ENCODE results near the gene HEBP1. TPM values are rescaled to one million over a fixed set of nuclear protein-coding genes. Genes with fewer than 3 reads are reported as not detected.

The HEBP1 gene
- total and polyA plus RNA-seq, 7 donors, result 32.1 to 85.8 (median 44.9) TPM

DNA sequence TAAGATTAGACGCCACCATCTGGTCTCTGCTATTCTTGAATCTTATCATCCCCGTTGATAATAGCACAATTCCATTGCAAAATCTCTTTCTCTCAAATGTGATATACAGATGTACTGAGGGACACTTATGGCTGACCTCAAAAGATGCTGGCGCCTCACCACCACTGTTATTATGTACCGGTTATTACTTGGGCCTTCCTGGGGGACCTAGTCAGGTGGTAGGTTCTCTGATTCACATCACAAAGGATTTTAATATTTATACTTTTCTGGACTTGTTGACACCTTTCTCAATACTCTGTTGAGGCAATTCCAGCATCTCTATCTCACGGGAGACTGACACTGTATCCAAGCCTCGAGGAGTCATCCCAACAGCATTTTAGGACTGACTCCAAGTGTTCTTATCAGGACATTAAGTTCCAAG, 22.8 kb upstream of the HEBP1 start:
- H3K4me3 ChIP-seq, result no peak overlapping the region
- H3K36me3 ChIP-seq, result no peaks in the 10 kb centered on the region
- intact Hi-C loops (cut with DNase I), result loop anchor here (5.0 kb wide), 1 partner anchor 189 kb away; no protein-coding TSS in a partner anchor
- TF ChIP-seq POLR2A (IDR thresholded peaks at IDR 0.05) (no peak), POLR2AphosphoS5 (IDR thresholded peaks at IDR 0.05) (no peak), EP300 (IDR thresholded peaks at IDR 0.05) (no peak)
- TF ChIP-seq, protein P1, sequence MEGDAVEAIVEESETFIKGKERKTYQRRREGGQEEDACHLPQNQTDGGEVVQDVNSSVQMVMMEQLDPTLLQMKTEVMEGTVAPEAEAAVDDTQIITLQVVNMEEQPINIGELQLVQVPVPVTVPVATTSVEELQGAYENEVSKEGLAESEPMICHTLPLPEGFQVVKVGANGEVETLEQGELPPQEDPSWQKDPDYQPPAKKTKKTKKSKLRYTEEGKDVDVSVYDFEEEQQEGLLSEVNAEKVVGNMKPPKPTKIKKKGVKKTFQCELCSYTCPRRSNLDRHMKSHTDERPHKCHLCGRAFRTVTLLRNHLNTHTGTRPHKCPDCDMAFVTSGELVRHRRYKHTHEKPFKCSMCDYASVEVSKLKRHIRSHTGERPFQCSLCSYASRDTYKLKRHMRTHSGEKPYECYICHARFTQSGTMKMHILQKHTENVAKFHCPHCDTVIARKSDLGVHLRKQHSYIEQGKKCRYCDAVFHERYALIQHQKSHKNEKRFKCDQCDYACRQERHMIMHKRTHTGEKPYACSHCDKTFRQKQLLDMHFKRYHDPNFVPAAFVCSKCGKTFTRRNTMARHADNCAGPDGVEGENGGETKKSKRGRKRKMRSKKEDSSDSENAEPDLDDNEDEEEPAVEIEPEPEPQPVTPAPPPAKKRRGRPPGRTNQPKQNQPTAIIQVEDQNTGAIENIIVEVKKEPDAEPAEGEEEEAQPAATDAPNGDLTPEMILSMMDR (IDR thresholded peaks at IDR 0.05), result no peak
- DNase-seq, result no peak
- no peak overlapping the region for H3K27ac ChIP-seq
- H3K9me3 ChIP-seq, result no peaks in the 10 kb centered on the region
- WGBS, 2 donors, result 87% methylated on average over 6 of the region's 6 CpGs
- H3K27me3 ChIP-seq, result no peaks in the 10 kb centered on the region
- H3K4me1 ChIP-seq, result peaks cover 0 to 13% (median 3%) of the 10 kb centered on the region in 4 donors

- 93% methylated on average over 6 of the region's 6 CpGs for WGBS, 2 donors
- Histone ChIP-seq H3K27ac (no peak overlapping the region), H3K4me1 (no peaks in the 10 kb centered on the region), H3K36me3 (no peaks in the 10 kb centered on the region), H3K27me3 (no peaks in the 10 kb centered on the region), H3K4me3 (no peak overlapping the region), H3K9me3 (no peaks in the 10 kb centered on the region)
- TF ChIP-seq EP300 (IDR thresholded peaks at IDR 0.05) (no peak), POLR2AphosphoS5 (IDR thresholded peaks at IDR 0.05) (no peak), POLR2A (IDR thresholded peaks at IDR 0.05) (no peak)
- TF ChIP-seq, protein P1 (IDR thresholded peaks at IDR 0.05), result no peak
- intact Hi-C loops (cut with DNase I), result no loop called here
- DNase-seq, result no peak
Measured at GRCh38 chr12:13011098-13011497, 11.0 kb upstream of the HEBP1 start.

DNA sequence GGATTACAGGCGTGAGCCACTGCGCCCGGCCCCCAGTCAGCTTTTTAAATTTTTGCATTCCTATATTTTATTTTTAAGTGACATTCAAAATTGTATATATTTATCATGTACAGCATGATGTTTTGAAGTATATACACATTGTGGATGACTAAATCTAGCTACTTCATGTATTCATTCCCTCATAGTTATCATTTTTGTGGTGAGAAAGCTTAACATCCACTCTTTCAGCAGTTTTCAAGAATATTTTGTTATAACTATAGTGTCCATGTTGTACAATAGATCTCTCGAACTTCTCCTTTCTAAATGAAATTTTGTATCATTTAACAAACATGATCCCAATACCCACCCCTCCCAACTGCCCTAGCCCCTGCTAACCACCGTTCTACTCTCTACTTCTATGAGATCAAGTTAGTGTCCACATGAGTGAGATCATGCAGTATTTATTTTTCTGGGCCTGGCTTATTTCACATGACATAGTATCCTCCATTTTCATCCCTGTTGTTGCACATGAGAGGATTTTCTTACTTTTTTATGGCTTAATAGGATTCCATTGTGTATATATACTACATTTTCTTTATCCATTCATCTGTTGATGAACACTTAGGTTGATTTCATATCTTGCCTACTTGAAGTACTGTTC, 8.8 kb upstream of the HEBP1 start:
- Histone ChIP-seq H3K27me3 (no peaks in the 10 kb centered on the region), H3K9me3 (no peaks in the 10 kb centered on the region), H3K36me3 (no peaks in the 10 kb centered on the region), H3K27ac (no peak overlapping the region), H3K4me1 (no peaks in the 10 kb centered on the region), H3K4me3 (no peak overlapping the region)
- WGBS, 2 donors, result 73 to 79% methylated on average over 5 of the region's 5 CpGs
- TF ChIP-seq POLR2A (IDR thresholded peaks at IDR 0.05) (no peak), EP300 (IDR thresholded peaks at IDR 0.05) (no peak), POLR2AphosphoS5 (IDR thresholded peaks at IDR 0.05) (no peak)
- TF ChIP-seq, protein P1 (IDR thresholded peaks at IDR 0.05), result no peak
- no peak for DNase-seq
- intact Hi-C loops (cut with DNase I), result loop anchor here (10.0 kb wide), 1 partner anchor 194 kb away; the partner anchor contains the start of gene DDX47

DNA sequence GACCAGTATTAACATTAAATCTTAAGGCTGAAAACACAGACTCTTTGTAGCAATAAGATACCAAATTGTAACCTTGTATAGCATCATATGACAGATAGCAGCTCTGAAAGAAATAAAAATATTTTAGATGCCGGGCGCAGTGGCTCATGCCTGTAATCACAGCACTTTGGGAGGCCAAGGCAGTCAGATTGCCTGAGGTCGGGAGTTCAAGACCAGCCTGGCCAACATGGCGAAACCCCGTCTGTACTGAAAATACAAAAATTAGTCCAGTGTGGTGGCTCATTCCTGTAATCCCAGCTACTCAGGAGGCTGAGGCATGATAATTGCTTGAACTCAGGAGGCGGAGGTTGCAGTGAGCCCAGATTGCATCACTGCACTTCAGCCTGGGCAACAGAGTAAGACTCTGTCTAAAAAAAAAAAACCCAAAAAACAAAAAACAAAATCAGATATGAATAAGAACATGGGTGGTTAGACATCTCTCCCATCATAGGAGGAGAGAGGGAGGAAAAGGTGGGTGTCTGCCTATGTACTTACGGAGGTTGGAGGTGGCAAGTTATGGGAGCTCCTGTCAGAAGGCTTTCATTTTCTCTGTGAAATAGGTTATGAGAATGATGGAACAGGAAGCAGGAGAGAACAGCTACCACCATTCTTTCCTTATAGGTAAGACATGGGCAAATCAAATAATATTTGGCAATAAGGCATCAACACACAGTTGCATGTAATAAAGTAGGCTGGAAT, 7.6 kb upstream of the HEBP1 start:
- intact Hi-C loops (cut with DNase I), result loop anchor here (10.0 kb wide), 1 partner anchor 193 kb away; the partner anchor contains the start of gene DDX47
- no peak overlapping the region for H3K4me3 ChIP-seq
- WGBS, 2 donors, result 94 to 96% methylated on average over 7 of the region's 7 CpGs

More for the DNA sequence above, 7.6 kb upstream of the HEBP1 start:
- no peak for TF ChIP-seq POLR2A (IDR thresholded peaks at IDR 0.05)
- no peak for TF ChIP-seq POLR2AphosphoS5 (IDR thresholded peaks at IDR 0.05)
- no peak for TF ChIP-seq EP300 (IDR thresholded peaks at IDR 0.05)
- TF ChIP-seq, protein P1 (IDR thresholded peaks at IDR 0.05), result no peak
- Histone ChIP-seq H3K9me3 (no peaks in the 10 kb centered on the region), H3K36me3 (no peaks in the 10 kb centered on the region), H3K27ac (no peak overlapping the region), H3K27me3 (no peaks in the 10 kb centered on the region), H3K4me1 (no peaks in the 10 kb centered on the region)
- no peak for DNase-seq

Measured in sigmoid colon (tissue), 7 donors.